Measurements from ENCODE around the gene NHEJ1. TPM values are rescaled to one million over a fixed set of nuclear protein-coding genes. Genes with fewer than 3 reads are reported as not detected.
A peak's percentile ranks its signal among the peaks of the same experiment; 100 is the strongest.

Gene NHEJ1
- total and polyA plus RNA-seq, 9 donors: 11.4 to 18.5 (median 14.1) TPM

DNA sequence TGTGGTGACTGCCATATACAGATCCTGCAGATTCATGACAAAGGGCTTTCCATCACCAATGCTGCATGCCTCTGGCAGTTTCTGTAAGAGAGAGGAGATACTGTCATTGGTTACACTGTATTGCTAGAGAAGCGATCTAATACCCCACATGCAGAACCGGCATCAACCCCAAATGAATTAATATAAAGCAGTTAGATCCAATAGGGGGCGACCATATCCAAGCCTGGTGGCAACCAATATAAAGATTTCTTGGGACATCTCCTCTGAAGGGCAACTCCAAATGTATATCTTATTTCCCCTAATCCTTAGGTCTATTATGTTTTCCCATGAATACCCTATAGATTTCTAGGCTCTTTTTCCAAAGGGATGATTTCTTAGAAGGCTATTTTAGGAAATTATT, 82.5 kb downstream of the NHEJ1 start:
- no peak for DNase-seq
- peaks cover 3% of the 10 kb centered on the region for H3K4me1 ChIP-seq (ENCODE audit: control insufficient read depth, insufficient read depth, low read length)
- no peaks in the 10 kb centered on the region for H3K27me3 ChIP-seq (ENCODE audit: control insufficient read depth, insufficient read depth, low read length)
- WGBS (ENCODE audit: insufficient coverage): no CpG with 5 or more reads among the region's 3 CpGs
- no peaks in the 10 kb centered on the region for H3K9me3 ChIP-seq (replicated peaks; ENCODE audit: control insufficient read depth, low read depth, low read length)
- H3K4me3 ChIP-seq (ENCODE audit: low read length): no peak overlapping the region
- peaks cover 24% of the 10 kb centered on the region for H3K36me3 ChIP-seq (ENCODE audit: control insufficient read depth, insufficient read depth, low read length)
- no peak overlapping the region for H3K27ac ChIP-seq (ENCODE audit: low read length)

DNA sequence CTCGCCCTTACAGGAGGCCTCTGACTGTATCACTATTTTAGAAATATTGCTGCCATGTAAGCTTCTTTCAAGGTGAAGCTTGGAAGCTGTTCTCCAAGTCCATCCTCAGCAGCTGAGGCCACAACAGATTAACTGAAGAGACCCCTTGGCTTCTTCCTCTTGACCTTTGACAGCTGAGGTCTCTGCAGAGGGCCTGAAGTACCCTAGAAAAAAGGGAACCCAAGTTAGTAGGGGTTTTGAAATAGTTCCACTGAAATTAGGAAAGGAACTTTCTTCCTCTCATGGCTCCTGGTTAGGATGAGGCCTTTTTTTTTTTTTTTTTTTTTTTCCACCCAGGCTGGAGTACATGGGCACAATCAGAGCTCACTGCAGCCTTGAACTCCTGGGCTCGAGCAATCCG, 84.4 kb downstream of the NHEJ1 start:
- H3K4me3 ChIP-seq (ENCODE audit: low read length): no peak overlapping the region
- whole genome bisulfite sequencing (ENCODE audit: insufficient coverage): no CpG with 5 or more reads among the region's 3 CpGs
- H3K36me3 ChIP-seq (ENCODE audit: control insufficient read depth, insufficient read depth, low read length): peaks cover 27% of the 10 kb centered on the region

DNA sequence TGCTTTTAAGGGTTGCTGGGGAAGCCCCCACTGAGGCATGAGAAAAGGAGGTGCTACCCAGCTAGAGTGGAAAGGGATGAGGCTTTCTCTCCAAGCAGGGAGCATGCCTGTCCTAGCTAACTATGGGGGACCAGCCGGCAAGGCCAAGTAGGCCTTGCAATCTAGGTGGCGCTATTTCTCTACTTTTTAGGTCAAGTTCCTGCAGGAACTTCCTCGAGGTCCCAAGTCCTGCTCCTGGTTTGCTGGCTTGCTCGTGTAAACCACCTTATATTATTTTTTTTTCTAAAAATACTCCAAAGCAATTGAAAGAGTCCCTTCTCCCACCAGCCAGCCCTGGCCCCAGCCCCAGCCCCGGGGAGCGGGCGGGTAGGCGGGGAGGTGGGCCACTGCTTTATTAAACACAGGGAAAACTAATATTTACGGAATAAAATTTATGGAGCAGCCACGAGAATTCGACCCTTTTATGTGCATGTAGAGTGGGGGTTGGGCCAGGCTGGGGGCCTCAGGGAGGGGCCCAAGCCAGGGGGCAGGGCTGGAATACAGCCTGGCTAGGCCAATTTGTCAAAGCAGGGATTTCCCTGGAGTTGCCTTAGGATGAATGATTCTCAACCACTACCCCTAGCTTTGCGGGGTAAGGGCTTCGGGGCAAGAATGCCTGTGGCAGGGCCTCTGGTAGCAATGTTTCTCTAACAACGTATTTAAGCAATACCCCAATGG, 87.0 kb downstream of the NHEJ1 start:
- Histone ChIP-seq H3K4me3 (ENCODE audit: low read length) (no peak overlapping the region), H3K9me3 (replicated peaks; ENCODE audit: control insufficient read depth, low read depth, low read length) (no peaks in the 10 kb centered on the region), H3K36me3 (ENCODE audit: control insufficient read depth, insufficient read depth, low read length) (peaks cover 27% of the 10 kb centered on the region), H3K4me1 (ENCODE audit: control insufficient read depth, insufficient read depth, low read length) (no peaks in the 10 kb centered on the region), H3K27me3 (ENCODE audit: control insufficient read depth, insufficient read depth, low read length) (no peaks in the 10 kb centered on the region), H3K27ac (ENCODE audit: low read length) (no peak overlapping the region)
- peak; percentile 47 for DNase-seq
- 33% methylated on average over 8 of the region's 14 CpGs for WGBS (ENCODE audit: insufficient coverage)

More for the DNA sequence above, 84.4 kb downstream of the NHEJ1 start:
- Histone ChIP-seq H3K27me3 (ENCODE audit: control insufficient read depth, insufficient read depth, low read length) (no peaks in the 10 kb centered on the region), H3K4me1 (ENCODE audit: control insufficient read depth, insufficient read depth, low read length) (no peaks in the 10 kb centered on the region), H3K9me3 (replicated peaks; ENCODE audit: control insufficient read depth, low read depth, low read length) (no peaks in the 10 kb centered on the region), H3K27ac (ENCODE audit: low read length) (no peak overlapping the region)
- no peak for DNase-seq

DNA sequence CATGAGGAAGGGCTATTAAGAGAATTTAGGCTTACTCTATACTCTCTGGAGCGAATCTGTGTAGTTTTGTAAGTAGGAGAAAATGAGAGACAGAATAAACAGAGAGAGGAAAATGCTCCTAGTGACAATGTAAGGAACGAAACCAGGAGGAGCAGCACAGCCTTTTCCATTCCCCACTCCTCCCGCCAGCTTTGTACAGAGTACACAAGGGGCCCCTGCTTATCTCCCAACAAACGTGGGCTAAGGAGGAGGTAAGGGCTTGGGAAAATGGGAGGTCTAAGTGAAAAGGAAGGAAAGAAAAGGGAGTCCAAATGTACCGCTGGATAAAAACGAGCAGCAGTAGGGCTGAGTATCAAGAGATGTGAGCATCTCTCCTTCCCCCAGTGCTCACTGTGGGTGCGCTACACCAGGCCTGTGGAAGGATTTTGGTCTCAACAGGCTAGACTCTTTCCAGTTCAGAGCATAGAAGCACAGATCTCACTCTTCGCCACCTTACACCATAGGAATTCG, 87.8 kb downstream of the NHEJ1 start:
- Histone ChIP-seq H3K27ac (ENCODE audit: low read length) (no peak overlapping the region), H3K4me3 (ENCODE audit: low read length) (no peak overlapping the region), H3K27me3 (ENCODE audit: control insufficient read depth, insufficient read depth, low read length) (no peaks in the 10 kb centered on the region), H3K4me1 (ENCODE audit: control insufficient read depth, insufficient read depth, low read length) (no peaks in the 10 kb centered on the region), H3K9me3 (replicated peaks; ENCODE audit: control insufficient read depth, low read depth, low read length) (no peaks in the 10 kb centered on the region), H3K36me3 (ENCODE audit: control insufficient read depth, insufficient read depth, low read length) (peaks cover 27% of the 10 kb centered on the region)
- DNase-seq: no peak
- WGBS (ENCODE audit: insufficient coverage): 88% methylated on average over 3 of the region's 9 CpGs

DNA sequence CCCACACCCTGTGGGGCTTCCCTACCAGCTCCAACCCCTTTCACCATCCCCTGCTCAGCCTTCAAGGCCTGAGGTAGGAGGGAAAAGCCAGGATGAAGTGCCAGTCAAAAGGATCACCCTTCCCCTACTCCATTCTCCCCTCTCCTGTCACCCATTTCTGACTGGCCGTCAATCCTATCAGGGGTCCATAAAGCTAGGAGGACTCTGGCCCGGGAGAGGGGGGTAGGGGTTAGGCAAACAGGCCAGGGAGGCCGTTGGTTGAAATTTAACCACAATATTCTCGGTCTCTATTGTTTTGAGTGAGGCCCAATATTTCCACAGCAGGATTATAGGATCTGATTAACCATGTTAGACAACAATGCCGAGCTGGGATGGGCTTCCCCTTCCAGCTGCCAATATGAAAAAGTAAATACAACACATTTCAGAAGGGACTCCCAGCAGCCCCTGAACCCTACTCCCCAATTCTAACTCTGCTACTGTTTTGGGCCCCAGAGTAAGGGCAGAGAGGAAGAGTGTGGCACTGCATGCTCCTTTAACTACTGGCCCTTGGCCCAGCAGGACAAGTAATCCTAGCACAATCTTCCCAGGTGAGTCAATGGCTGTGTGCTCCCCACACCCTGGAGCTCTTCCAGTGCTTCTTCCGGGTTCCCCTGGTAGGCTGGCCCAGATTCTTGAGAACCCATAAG, 89.3 kb downstream of the NHEJ1 start:
- Histone ChIP-seq H3K27ac (ENCODE audit: low read length) (no peak overlapping the region), H3K4me3 (ENCODE audit: low read length) (no peak overlapping the region), H3K36me3 (ENCODE audit: control insufficient read depth, insufficient read depth, low read length) (peaks cover 12% of the 10 kb centered on the region), H3K4me1 (ENCODE audit: control insufficient read depth, insufficient read depth, low read length) (no peaks in the 10 kb centered on the region), H3K27me3 (ENCODE audit: control insufficient read depth, insufficient read depth, low read length) (no peaks in the 10 kb centered on the region), H3K9me3 (replicated peaks; ENCODE audit: control insufficient read depth, low read depth, low read length) (no peaks in the 10 kb centered on the region)
- WGBS (ENCODE audit: insufficient coverage): 100% methylated on average over 1 of the region's 6 CpGs
- no peak for DNase-seq

DNA sequence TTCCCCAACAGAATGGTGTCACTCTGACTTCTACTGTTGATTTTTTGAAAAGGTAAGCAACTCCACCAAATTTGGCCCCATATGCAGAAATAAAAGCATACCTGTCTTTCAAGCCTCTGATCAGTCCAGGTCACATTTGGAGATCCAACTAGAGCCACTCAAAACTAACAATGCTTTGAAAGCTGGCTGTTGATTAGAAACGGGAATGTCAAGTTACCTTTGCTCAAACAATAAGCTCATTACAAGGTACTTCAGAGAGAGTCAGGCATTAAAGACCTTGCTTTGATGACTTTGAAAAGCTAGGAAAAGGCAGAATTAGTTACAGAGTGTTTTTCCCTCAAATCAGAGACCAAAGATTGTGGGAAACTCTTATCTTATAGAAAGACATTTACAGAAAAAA, 95.1 kb downstream of the NHEJ1 start:
- WGBS (ENCODE audit: insufficient coverage): no CpG with 5 or more reads among the region's 1 CpG

DNA sequence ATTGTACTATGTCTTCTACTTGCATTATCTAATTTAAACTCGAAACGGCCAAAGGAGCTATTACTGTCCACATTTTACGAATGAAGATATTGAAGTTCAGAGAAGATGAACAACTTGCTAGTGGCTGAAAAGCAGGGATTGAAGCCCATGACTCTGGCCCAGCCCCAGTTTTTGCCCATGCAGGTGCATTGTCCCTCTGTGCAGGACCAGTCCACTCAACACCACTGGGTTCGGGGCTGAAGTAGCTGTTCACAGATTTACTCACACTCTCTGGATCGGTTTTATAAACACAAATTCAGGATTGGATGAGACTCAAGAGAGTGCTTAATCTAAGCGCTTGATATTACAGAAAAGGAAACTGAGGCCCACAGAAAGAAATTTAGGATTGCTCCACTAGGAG, 98.5 kb downstream of the NHEJ1 start:
- WGBS (ENCODE audit: insufficient coverage): no CpG with 5 or more reads among the region's 6 CpGs
- H3K9me3 ChIP-seq (replicated peaks; ENCODE audit: control insufficient read depth, low read depth, low read length): no peaks in the 10 kb centered on the region
- DNase-seq: no peak
- H3K27me3 ChIP-seq (ENCODE audit: control insufficient read depth, insufficient read depth, low read length): peaks cover 61% of the 10 kb centered on the region
- no peaks in the 10 kb centered on the region for H3K36me3 ChIP-seq (ENCODE audit: control insufficient read depth, insufficient read depth, low read length)
- peaks cover 20% of the 10 kb centered on the region for H3K4me1 ChIP-seq (ENCODE audit: control insufficient read depth, insufficient read depth, low read length)
- H3K4me3 ChIP-seq (ENCODE audit: low read length): no peak overlapping the region
- no peak overlapping the region for H3K27ac ChIP-seq (ENCODE audit: low read length)

More for the DNA sequence above, 95.1 kb downstream of the NHEJ1 start:
- H3K9me3 ChIP-seq (replicated peaks; ENCODE audit: control insufficient read depth, low read depth, low read length): no peaks in the 10 kb centered on the region
- no peak overlapping the region for H3K27ac ChIP-seq (ENCODE audit: low read length)
- no peaks in the 10 kb centered on the region for H3K36me3 ChIP-seq (ENCODE audit: control insufficient read depth, insufficient read depth, low read length)
- H3K4me3 ChIP-seq (ENCODE audit: low read length): no peak overlapping the region
- DNase-seq: no peak
- H3K4me1 ChIP-seq (ENCODE audit: control insufficient read depth, insufficient read depth, low read length): peaks cover 4% of the 10 kb centered on the region
- peaks cover 28% of the 10 kb centered on the region for H3K27me3 ChIP-seq (ENCODE audit: control insufficient read depth, insufficient read depth, low read length)

DNA sequence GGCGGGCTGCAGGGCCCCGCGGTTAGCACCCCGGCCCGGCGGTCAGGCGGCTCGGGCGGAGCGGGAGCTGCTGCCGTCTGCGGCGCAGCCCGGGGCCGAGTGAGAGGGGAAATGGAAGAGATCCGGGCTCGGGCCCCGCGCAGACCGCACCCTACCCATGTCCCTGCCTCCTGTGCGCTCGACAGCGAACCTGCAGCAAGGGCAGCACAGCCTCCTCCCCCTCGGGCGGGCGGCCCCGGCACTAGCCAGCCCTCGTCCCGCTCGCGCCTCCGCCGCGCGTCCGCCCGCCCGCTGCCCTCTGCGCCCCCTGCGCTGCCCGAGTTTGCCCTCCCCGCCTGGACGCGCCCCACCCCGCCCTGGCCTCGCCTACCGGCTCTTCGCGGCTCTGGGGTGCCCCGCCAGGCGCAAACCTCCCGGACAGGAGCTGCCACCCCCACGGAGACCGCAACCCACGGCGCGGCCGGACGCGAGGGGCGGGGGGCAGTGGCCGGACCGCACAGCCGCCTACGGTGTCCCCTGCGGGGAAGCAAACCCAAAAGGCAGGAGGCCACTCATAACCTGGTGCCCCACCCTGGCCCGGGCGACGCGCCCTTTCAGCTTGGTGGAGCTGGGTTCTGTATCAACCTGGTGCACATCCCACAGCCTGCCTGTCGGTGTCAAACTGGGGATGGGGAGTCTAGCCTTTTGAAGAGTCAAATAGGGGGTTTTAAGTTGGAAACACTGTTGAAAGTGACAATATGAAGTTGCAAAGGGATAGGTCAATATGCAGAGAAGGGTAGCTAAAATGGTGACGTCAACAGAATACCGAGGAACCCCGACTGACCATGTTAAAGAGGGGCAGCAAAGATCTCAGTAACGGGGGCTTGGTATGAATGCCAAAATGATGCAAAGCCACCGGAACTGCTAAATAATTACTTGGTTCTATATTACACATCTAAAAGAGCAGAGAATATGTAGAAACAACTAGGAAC, 99.5 kb downstream of the NHEJ1 start, which contains the start of gene IHH:
Gene IHH, minus strand, starts transcription at position 101 of the 971 bp plus-strand sequence. CDS start 454 bp downstream, outside the sequence.
- H3K4me1 ChIP-seq (ENCODE audit: control insufficient read depth, insufficient read depth, low read length): peaks cover 20% of the 10 kb centered on the region
- no peaks in the 10 kb centered on the region for H3K36me3 ChIP-seq (ENCODE audit: control insufficient read depth, insufficient read depth, low read length)
- under 1% methylated on average over 74 of the region's 76 CpGs for WGBS (ENCODE audit: insufficient coverage)
- no peak within 1 kb of the TSS for H3K27ac ChIP-seq (ENCODE audit: low read length)
- peaks cover 70% of the 10 kb centered on the region for H3K27me3 ChIP-seq (ENCODE audit: control insufficient read depth, insufficient read depth, low read length)
- no peaks in the 10 kb centered on the region for H3K9me3 ChIP-seq (replicated peaks; ENCODE audit: control insufficient read depth, low read depth, low read length)
- no peak within 1 kb of the TSS for H3K4me3 ChIP-seq (ENCODE audit: low read length)
- no peak for DNase-seq

DNA sequence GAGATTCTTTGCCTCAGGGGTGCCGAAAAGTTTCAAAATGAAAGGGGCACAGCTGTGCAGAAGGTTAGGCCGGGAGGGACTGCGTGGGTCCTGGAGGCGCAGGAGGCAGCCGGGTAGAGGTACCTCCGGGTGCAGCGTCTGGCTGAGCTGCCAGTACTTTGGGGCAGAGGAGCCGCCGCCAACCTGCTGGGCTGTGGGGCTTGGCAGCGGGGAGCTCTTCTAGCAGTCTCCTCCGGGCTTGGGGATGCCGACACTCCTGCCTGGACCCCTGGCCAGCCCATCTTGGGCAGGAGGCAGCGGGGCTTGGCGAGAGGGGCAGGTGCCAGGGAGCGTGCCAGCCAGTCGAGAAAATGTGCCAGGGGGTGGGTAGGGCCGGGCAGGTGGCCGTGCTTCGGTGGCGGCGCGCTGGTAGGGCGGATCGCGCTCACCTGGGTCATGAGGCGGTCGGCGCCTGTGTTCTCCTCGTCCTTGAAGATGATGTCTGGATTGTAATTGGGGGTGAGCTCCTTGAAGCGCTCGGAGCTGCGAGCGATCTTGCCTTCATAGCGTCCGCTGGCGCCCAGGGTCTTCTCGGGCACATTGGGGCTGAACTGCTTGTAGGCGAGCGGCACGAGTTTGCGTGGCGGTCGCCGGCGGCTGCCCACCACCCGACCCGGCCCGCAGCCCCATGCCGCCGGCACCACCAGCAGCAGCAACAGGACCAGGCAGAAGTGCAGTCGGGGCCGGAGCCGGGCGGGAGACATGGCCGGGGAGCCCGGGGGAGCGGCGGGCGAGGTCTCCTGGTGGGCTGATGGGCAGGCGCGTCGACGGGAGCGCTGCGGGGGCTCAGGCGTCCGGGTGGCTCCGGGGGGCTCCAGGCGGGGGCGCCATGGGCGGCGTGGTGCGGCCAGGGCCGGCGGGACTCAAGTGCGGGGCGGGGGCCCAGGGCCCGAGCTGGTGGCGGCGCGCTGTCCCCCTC, 100.6 kb downstream of the NHEJ1 start:
- no peak for DNase-seq
- Histone ChIP-seq H3K4me1 (ENCODE audit: control insufficient read depth, insufficient read depth, low read length) (peaks cover 20% of the 10 kb centered on the region), H3K27ac (ENCODE audit: low read length) (no peak overlapping the region), H3K27me3 (ENCODE audit: control insufficient read depth, insufficient read depth, low read length) (peaks cover 80% of the 10 kb centered on the region), H3K9me3 (replicated peaks; ENCODE audit: control insufficient read depth, low read depth, low read length) (no peaks in the 10 kb centered on the region), H3K36me3 (ENCODE audit: control insufficient read depth, insufficient read depth, low read length) (no peaks in the 10 kb centered on the region), H3K4me3 (ENCODE audit: low read length) (no peak overlapping the region)
- 2% methylated on average over 81 of the region's 81 CpGs for WGBS (ENCODE audit: insufficient coverage)
